ENCODE results near the gene MAP7D2. TPM values are rescaled to one million over a fixed set of nuclear protein-coding genes. Genes with fewer than 3 reads are reported as not detected.

Gene MAP7D2
- total and polyA plus RNA-seq, 9 of the 15 experiments (the other 6 are each of a cell fraction or from before 2014, with no cell fraction given): 0.01 to 0.04 (median 0.03) TPM; not detected in 4

DNA sequence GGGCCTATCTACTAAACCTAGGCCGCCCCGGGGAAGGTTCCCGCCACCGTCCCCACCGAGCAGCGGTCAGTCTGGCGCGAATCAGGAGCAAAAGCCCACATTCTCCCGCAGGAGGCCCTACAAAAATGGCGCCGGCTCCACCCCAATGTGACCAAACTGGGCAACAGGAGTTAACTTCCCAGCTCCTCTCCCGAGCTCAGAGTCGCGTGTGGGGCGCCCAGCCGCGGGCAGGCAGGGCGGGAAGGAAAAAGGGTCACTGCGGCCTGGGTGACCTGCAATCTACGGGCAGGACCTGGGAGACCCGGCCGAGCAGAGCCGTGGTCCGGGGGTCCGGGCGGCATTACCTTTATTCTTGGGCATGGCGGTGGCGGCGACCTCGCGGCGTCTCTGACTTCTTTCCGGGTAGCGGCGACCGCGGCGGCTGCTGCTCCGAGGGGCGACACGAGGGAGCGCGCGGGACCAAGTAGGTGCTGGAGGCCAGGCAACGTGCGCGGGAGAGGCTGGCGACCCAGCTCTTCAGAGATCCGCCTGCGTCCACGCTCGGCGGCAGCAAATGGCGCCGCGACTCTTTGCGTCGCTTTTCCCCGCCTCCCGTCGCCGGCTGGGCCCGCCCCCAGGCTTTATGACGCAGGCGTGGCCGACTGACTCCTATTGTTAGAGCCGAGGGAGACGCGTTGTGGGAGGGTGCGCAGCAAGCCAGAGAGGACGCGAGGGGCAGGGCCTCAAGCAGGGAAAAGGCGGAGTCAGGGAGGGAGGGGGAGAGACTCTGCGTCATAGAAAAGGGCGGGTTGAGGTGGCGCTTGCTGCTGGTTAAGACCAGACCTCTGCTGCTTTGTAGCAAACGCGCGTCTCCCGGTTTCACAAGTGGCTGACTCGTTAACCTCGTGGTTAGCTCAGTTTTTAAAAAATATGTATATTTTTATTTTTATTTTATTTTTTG lies 24.8 kb upstream of the MAP7D2 start, which contains the start of gene EIF1AX (continued):
- TF ChIP-seq, protein P1, sequence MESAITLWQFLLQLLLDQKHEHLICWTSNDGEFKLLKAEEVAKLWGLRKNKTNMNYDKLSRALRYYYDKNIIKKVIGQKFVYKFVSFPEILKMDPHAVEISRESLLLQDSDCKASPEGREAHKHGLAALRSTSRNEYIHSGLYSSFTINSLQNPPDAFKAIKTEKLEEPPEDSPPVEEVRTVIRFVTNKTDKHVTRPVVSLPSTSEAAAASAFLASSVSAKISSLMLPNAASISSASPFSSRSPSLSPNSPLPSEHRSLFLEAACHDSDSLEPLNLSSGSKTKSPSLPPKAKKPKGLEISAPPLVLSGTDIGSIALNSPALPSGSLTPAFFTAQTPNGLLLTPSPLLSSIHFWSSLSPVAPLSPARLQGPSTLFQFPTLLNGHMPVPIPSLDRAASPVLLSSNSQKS (CRISPR knock-in tag; IDR thresholded peaks at IDR 0.05): no peak
- TF ChIP-seq FOXA3 (CRISPR knock-in tag; conservative IDR thresholded peaks at IDR 0.05 in 1 of 2, IDR thresholded peaks at IDR 0.05 in 1 of 2): no peak
- no peak for TF ChIP-seq NR4A1 (CRISPR knock-in tag; IDR thresholded peaks at IDR 0.05)
- no peak for TF ChIP-seq NR4A1 (tag; IDR thresholded peaks at IDR 0.05)
- TF ChIP-seq MECOM (CRISPR knock-in tag; IDR thresholded peaks at IDR 0.05): no peak
- TF ChIP-seq PURB (CRISPR knock-in tag; IDR thresholded peaks at IDR 0.05; ENCODE audit: low read depth): no peak
- peak; percentile 9 for TF ChIP-seq CCNT2 (IDR thresholded peaks at IDR 0.05; ENCODE audit: borderline replicate concordance, extremely low read depth, insufficient read length, low read depth, low read length)
- no peak for TF ChIP-seq TEAD4 (IDR thresholded peaks at IDR 0.05; ENCODE audit: low read length)
- no peak for TF ChIP-seq TEAD4 (CRISPR knock-in tag; IDR thresholded peaks at IDR 0.05; ENCODE audit: borderline replicate concordance)
- no peak for TF ChIP-seq ZNF174 (CRISPR knock-in tag; IDR thresholded peaks at IDR 0.05)
- no peak for TF ChIP-seq PTTG1 (tag; IDR thresholded peaks at IDR 0.05; ENCODE audit: low read depth)
- TF ChIP-seq RREB1 (CRISPR knock-in tag; IDR thresholded peaks at IDR 0.05): no peak
- no peak for TF ChIP-seq HDAC2 (IDR thresholded peaks at IDR 0.05)
- TF ChIP-seq BRF1 (IDR thresholded peaks at IDR 0.05; ENCODE audit: borderline replicate concordance, extremely low read depth, insufficient read length): no peak
- no peak for TF ChIP-seq SNAPC5 (CRISPR knock-in tag; IDR thresholded peaks at IDR 0.05)
- no peak for TF ChIP-seq ARID1B (IDR thresholded peaks at IDR 0.05)
- TF ChIP-seq ZNF165 (CRISPR knock-in tag; IDR thresholded peaks at IDR 0.05; ENCODE audit: borderline replicate concordance): no peak
- no peak for TF ChIP-seq RBM34 (IDR thresholded peaks at IDR 0.05; ENCODE audit: borderline replicate concordance, insufficient read depth, low read length)
- TF ChIP-seq, protein P2, sequence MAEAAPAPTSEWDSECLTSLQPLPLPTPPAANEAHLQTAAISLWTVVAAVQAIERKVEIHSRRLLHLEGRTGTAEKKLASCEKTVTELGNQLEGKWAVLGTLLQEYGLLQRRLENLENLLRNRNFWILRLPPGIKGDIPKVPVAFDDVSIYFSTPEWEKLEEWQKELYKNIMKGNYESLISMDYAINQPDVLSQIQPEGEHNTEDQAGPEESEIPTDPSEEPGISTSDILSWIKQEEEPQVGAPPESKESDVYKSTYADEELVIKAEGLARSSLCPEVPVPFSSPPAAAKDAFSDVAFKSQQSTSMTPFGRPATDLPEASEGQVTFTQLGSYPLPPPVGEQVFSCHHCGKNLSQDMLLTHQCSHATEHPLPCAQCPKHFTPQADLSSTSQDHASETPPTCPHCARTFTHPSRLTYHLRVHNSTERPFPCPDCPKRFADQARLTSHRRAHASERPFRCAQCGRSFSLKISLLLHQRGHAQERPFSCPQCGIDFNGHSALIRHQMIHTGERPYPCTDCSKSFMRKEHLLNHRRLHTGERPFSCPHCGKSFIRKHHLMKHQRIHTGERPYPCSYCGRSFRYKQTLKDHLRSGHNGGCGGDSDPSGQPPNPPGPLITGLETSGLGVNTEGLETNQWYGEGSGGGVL (CRISPR knock-in tag; IDR thresholded peaks at IDR 0.05): no peak
